IMR-90 (cell line): ENCODE results near the gene EHF. TPM values are rescaled to one million over a fixed set of nuclear protein-coding genes. Genes with fewer than 3 reads are reported as not detected.

Source experiments
- ATAC-seq: fragments of 200-7000 bp; cut with Tn5 transposase; 2 replicates; pipeline ENCODE4 v1.9.1; 2020; ENCODE audit warnings: low read depth, mild to moderate bottlenecking, moderate library complexity
- BruUV-seq: library from RNA; stranded (reverse); fragments of 400-500 nt; replicated peaks from 2 replicates; lab custom pipeline; 2021; lab: Mats Ljungman, UMichigan
- CTCF ChIA-PET: fragments of 300-600 bp; formaldehyde crosslinking; extraction: SDS; loops from one replicate; lab custom pipeline; 2021; ENCODE audit warnings: antibody characterized with exemption; lab: Yijun Ruan, JAX
- POLR2A ChIA-PET: fragments of 300-600 bp; sonication (Branson Sonifier 250); formaldehyde crosslinking; loops from one replicate; lab custom pipeline; 2022; ENCODE audit warnings: antibody characterized with exemption; ENCODE audit not compliant: unreplicated experiment; lab: Charles Lee
- DNase-seq: peaks from one replicate; pipeline ENCODE4 v3.0.0; 2013
- H2AFZ ChIP-seq: replicated peaks from 2 replicates; pipeline ENCODE3; 2013; ENCODE audit warnings: low read length, mild to moderate bottlenecking; ENCODE audit not compliant: poor library complexity
- H2AK5ac ChIP-seq: 2 replicates; pipeline ENCODE4 v1.6.1; 2013; ENCODE audit warnings: low read depth, low read length, inconsistent platforms
- H2AK9ac ChIP-seq: replicated peaks from 2 replicates; pipeline ENCODE3; 2013; ENCODE audit warnings: mild to moderate bottlenecking, low read depth, low read length, moderate library complexity; ENCODE audit not compliant: poor library complexity
- H2BK120ac ChIP-seq: 2 replicates; pipeline ENCODE4 v1.6.1; 2013; ENCODE audit warnings: low read depth, low read length, inconsistent platforms
- H2BK15ac ChIP-seq: 3 replicates; pipeline ENCODE4 v1.6.1; 2013; ENCODE audit warnings: low read depth, low read length, inconsistent platforms
- H2BK20ac ChIP-seq: 2 replicates; pipeline ENCODE4 v1.6.1; 2013; ENCODE audit warnings: low read depth, mild to moderate bottlenecking, inconsistent platforms, low read length, moderate library complexity
- H2BK5ac ChIP-seq: 2 replicates; pipeline ENCODE4 v1.6.1; 2013; ENCODE audit warnings: mild to moderate bottlenecking, low read depth, low read length, inconsistent platforms; ENCODE audit not compliant: poor library complexity, severe bottlenecking
- H3K14ac ChIP-seq: replicated peaks from 2 replicates; pipeline ENCODE4 v1.6.1; 2013; ENCODE audit warnings: low read depth, low read length, inconsistent platforms
- H3K18ac ChIP-seq: 2 replicates; pipeline ENCODE4 v1.6.1; 2013; ENCODE audit warnings: low read depth, low read length, control low read depth
- H3K23ac ChIP-seq: 2 replicates; pipeline ENCODE4 v1.6.1; 2013; ENCODE audit warnings: low read depth, low read length, inconsistent platforms
- H3K27ac ChIP-seq: 2 replicates; pipeline ENCODE4 v1.5.1; 2013; ENCODE audit warnings: mild to moderate bottlenecking, control low read depth, low read length; ENCODE audit not compliant: insufficient read depth
- H3K27me3 ChIP-seq: 2 replicates; pipeline ENCODE4 v1.6.1; 2013; ENCODE audit warnings: low read length; ENCODE audit not compliant: control insufficient read depth, insufficient read depth
- H3K36me3 ChIP-seq: 2 replicates; pipeline ENCODE4 v1.6.1; 2013; ENCODE audit warnings: low read length, mixed read lengths; ENCODE audit not compliant: control insufficient read depth, insufficient read depth
- H3K4ac ChIP-seq: 2 replicates; pipeline ENCODE4 v1.6.1; 2013; ENCODE audit warnings: low read depth, low read length, inconsistent platforms
- H3K4me1 ChIP-seq: 2 replicates; pipeline ENCODE4 v1.6.1; 2013; ENCODE audit warnings: low read length, mixed read lengths; ENCODE audit not compliant: control insufficient read depth, insufficient read depth
- H3K4me2 ChIP-seq: 2 replicates; pipeline ENCODE4 v1.6.1; 2013; ENCODE audit warnings: low read depth, mild to moderate bottlenecking, control low read depth, low read length, moderate library complexity
- H3K4me3 ChIP-seq: 2 replicates; pipeline ENCODE4 v1.5.1; 2013; ENCODE audit warnings: low read depth, mild to moderate bottlenecking, control low read depth, low read length, moderate library complexity; ENCODE audit not compliant: insufficient read depth
- H3K56ac ChIP-seq: 2 replicates; pipeline ENCODE4 v1.6.1; 2013; ENCODE audit warnings: low read length, inconsistent platforms; ENCODE audit not compliant: insufficient read depth; ENCODE audit errors: extremely low read depth
- H3K79me1 ChIP-seq, 2 experiments: 2 replicates each; pipeline ENCODE4 v1.6.1; 2013; ENCODE audit warnings: low read length in 2 of 2, inconsistent platforms in 1 of 2, low read depth in 1 of 2
- H3K9ac ChIP-seq: 2 replicates; pipeline ENCODE4 v1.6.1; 2013; ENCODE audit warnings: low read depth, low read length, control low read depth
- H3K9me1 ChIP-seq: 2 replicates; pipeline ENCODE4 v1.6.1; 2013; ENCODE audit warnings: low read length, inconsistent platforms; ENCODE audit not compliant: insufficient read depth
- H3K9me3 ChIP-seq: 2 replicates; pipeline ENCODE4 v1.6.1; 2013; ENCODE audit warnings: low read length; ENCODE audit not compliant: control insufficient read depth, insufficient read depth
- H4K20me1 ChIP-seq: 2 replicates; pipeline ENCODE4 v1.6.1; 2013; ENCODE audit warnings: low read length, inconsistent platforms; ENCODE audit not compliant: insufficient read depth
- H4K5ac ChIP-seq: 2 replicates; pipeline ENCODE4 v1.6.1; 2013; ENCODE audit warnings: mild to moderate bottlenecking, low read depth, low read length, control low read depth
- H4K8ac ChIP-seq, 2 experiments: 2 replicates each; pipeline ENCODE4 v1.6.1; 2013; ENCODE audit warnings: low read depth in 2 of 2, low read length in 2 of 2, control low read depth in 1 of 2, inconsistent platforms in 1 of 2
- H4K91ac ChIP-seq: 2 replicates; pipeline ENCODE4 v1.6.1; 2013; ENCODE audit warnings: low read depth, low read length, inconsistent platforms; ENCODE audit not compliant: insufficient read depth
- BHLHE40 ChIP-seq: fragments of 150-350 bp; IDR thresholded peaks from 2 replicates; pipeline ENCODE4 v1.6.1; 2016; ENCODE audit warnings: mild to moderate bottlenecking, low read depth, low read length
- CEBPB ChIP-seq: IDR thresholded peaks from 2 replicates; pipeline ENCODE4 v1.6.1; 2012; ENCODE audit warnings: low read depth, low read length, improper control_type of control experiment
- CTCF ChIP-seq: conservative IDR thresholded peaks from 2 replicates; pipeline ENCODE4 v1.5.1; 2012; ENCODE audit warnings: mild to moderate bottlenecking, low read depth, low read length, improper control_type of control experiment
- ELK1 ChIP-seq: fragments of 150-350 bp; IDR thresholded peaks from 2 replicates; pipeline ENCODE4 v1.6.1; 2016; ENCODE audit warnings: low read depth, mild to moderate bottlenecking, low read length, moderate library complexity, borderline replicate concordance
- FOS ChIP-seq: fragments of 150-350 bp; IDR thresholded peaks from 2 replicates; pipeline ENCODE4 v1.6.1; 2016; ENCODE audit warnings: low read depth, low read length
- MAFK ChIP-seq: IDR thresholded peaks from 2 replicates; pipeline ENCODE4 v1.6.1; 2012; ENCODE audit warnings: low read depth, low read length, improper control_type of control experiment
- MAZ ChIP-seq: IDR thresholded peaks from 2 replicates; pipeline ENCODE4 v1.6.1; 2012; ENCODE audit warnings: low read depth, mild to moderate bottlenecking, low read length, improper control_type of control experiment, moderate library complexity, borderline replicate concordance
- MXI1 ChIP-seq: IDR thresholded peaks from 2 replicates; pipeline ENCODE4 v1.6.1; 2012; ENCODE audit warnings: low read depth, mild to moderate bottlenecking, low read length, moderate library complexity, borderline replicate concordance
- POLR2A ChIP-seq: IDR thresholded peaks from 2 replicates; pipeline ENCODE4 v1.6.1; 2012; ENCODE audit warnings: mild to moderate bottlenecking, low read depth, low read length
- RAD21 ChIP-seq: IDR thresholded peaks from 2 replicates; pipeline ENCODE4 v1.6.1; 2012; ENCODE audit warnings: low read length, improper control_type of control experiment
- RCOR1 ChIP-seq: IDR thresholded peaks from 2 replicates; pipeline ENCODE4 v1.6.1; 2012; ENCODE audit warnings: mild to moderate bottlenecking, low read length, improper control_type of control experiment; ENCODE audit not compliant: insufficient replicate concordance
- WGBS, 2 experiments: methylation state at CpG; one replicate each; pipeline versions ENCODE4 v1.1.5 to v1.1.7; 2013; ENCODE audit warnings: missing lambda C conversion rate in 2 of 2; ENCODE audit not compliant: insufficient read length in 1 of 2; ENCODE audit errors: extremely low coverage in 2 of 2; 5-methylcytosine and 5-hydroxymethylcytosine counted together
- dilution Hi-C: fragments of 300-500 bp; cut with HindIII; formaldehyde crosslinking; loops from one replicate; pipeline ENCODE4 v1.14.3; 2018; ENCODE audit warnings: low sequenced_read_pairs; ENCODE audit not compliant: unreplicated experiment
- in situ Hi-C: fragments of 300-500 bp; cut with MboI; formaldehyde crosslinking; loops from 3 replicates; pipeline ENCODE4 v1.14.3; 2019; ENCODE audit warnings: low sequenced_read_pairs, inconsistent platforms, mixed read lengths
- intact Hi-C: fragments of 100-400 bp; cut with micrococcal nuclease; formaldehyde crosslinking; loops from 2 replicates; pipeline ENCODE4 v1.10.0; 2022
- polyA plus RNA-seq, 3 experiments: library from polyadenylated mRNA; depleted of rRNA; stranded (reverse); fragments of >200 nt; gene quantifications; 2 replicates each; pipeline ENCODE4 v1.2.3, GENCODE V29; 2012; ENCODE audit warnings: low replicate concordance in 1 of 3
- total RNA-seq: library from RNA; depleted of rRNA; stranded (reverse); fragments of >200 nt; gene quantifications from 2 replicates; pipeline ENCODE4 v1.2.3, GENCODE V29; 2012
- TF ChIP-seq, protein P1 (sequence below): fragments of 150-350 bp; IDR thresholded peaks from 2 replicates; pipeline ENCODE4 v1.6.1; 2017; ENCODE audit warnings: mild to moderate bottlenecking, antibody characterized with exemption, low read length, low read depth

The EHF gene
- total and polyA plus RNA-seq, 2 of the 4 experiments (the other 2 are of a cell fraction): under 0.01 TPM; not detected in 1

DNA sequence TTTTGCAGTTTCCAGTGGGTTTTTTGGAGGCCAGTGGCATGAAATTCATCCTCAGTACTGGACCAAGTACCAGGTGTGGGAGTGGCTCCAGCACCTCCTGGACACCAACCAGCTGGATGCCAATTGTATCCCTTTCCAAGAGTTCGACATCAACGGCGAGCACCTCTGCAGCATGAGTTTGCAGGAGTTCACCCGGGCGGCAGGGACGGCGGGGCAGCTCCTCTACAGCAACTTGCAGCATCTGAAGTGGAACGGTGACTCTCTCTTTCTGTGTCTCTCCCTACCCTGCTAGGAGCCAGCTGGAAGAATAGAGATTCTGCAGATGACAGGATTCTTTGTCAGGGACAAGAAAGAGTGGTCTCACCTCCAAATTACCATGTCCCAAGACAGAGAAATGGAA lies 25.5 kb downstream of the EHF start:
- no CpG with 5 or more reads among the region's 8 CpGs for WGBS, 2 experiments
- no peak for DNase-seq
- H3K56ac ChIP-seq: no peak overlapping the region
- H4K20me1 ChIP-seq: no peaks in the 10 kb centered on the region
- H4K8ac ChIP-seq: peak overlapping the region in 1 of 2 experiments; percentile 86; a peak in 2 of 4 replicates
- H3K23ac ChIP-seq: no peak overlapping the region
- no peak overlapping the region for H3K9ac ChIP-seq
- in situ Hi-C loops (no loop called here), dilution Hi-C loops (no loop called here), intact Hi-C loops (no loop called here)
- TF ChIP-seq, protein P1, sequence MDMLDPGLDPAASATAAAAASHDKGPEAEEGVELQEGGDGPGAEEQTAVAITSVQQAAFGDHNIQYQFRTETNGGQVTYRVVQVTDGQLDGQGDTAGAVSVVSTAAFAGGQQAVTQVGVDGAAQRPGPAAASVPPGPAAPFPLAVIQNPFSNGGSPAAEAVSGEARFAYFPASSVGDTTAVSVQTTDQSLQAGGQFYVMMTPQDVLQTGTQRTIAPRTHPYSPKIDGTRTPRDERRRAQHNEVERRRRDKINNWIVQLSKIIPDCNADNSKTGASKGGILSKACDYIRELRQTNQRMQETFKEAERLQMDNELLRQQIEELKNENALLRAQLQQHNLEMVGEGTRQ: no peak
- TF ChIP-seq MAZ: no peak
- TF ChIP-seq RAD21: no peak
- TF ChIP-seq CTCF: no peak
- TF ChIP-seq ELK1: no peak
- TF ChIP-seq MAFK: no peak
- no peak for TF ChIP-seq MXI1
- TF ChIP-seq POLR2A: no peak
- TF ChIP-seq BHLHE40: no peak
- TF ChIP-seq RCOR1: no peak
- TF ChIP-seq FOS: no peak
- TF ChIP-seq CEBPB: no peak
- ChIA-PET CTCF (no interaction called here), POLR2A (no interaction called here)
- ATAC-seq: no peak
- H4K91ac ChIP-seq: 0 out of 2 replicates have a peak overlapping the region, but pooled peaks have one; percentile 20
- H3K14ac ChIP-seq: peak overlapping the region; percentile 64; the same call in 1 of the 2 replicates
- H2AK9ac ChIP-seq: no peak overlapping the region
- no peak overlapping the region for H3K27ac ChIP-seq
- peak overlapping the region; percentile 99 for H2BK20ac ChIP-seq
- peak overlapping the region; percentile 94; the same call in 1 of the 2 replicates for H2BK120ac ChIP-seq
- H2AFZ ChIP-seq: no peak overlapping the region
- H2BK15ac ChIP-seq: peak overlapping the region; percentile 91; the same call in 2 of the 3 replicates
- no peak overlapping the region for H3K4me3 ChIP-seq
- H2AK5ac ChIP-seq: peak overlapping the region; percentile 94
- no peak overlapping the region for H3K4me2 ChIP-seq
- no peaks in the 10 kb centered on the region for H3K27me3 ChIP-seq
- H3K79me1 ChIP-seq: no peaks in the 10 kb centered on the region
- no peaks in the 10 kb centered on the region for H3K9me3 ChIP-seq
- H3K4me1 ChIP-seq: peaks cover 19% of the 10 kb centered on the region
- BruUV-seq: no TSS peak
- peak overlapping the region; percentile 32; the same call in 1 of the 2 replicates for H4K5ac ChIP-seq
- peaks cover 23% of the 10 kb centered on the region for H3K9me1 ChIP-seq
- H2BK5ac ChIP-seq: peak overlapping the region; percentile 99
- H3K36me3 ChIP-seq: no peaks in the 10 kb centered on the region
- H3K18ac ChIP-seq: peak overlapping the region; percentile 28; the same call in 1 of the 2 replicates
- H3K4ac ChIP-seq: peak overlapping the region; percentile 90
